T-helper 2 cell (primary cell): Measurements from ENCODE around the gene CHGA.

Source experiments
- DNase-seq, 5 experiments: peaks; one replicate each; pipeline versions ENCODE4 v3.0.0 to v3.0.0-alpha.2; 2012 to 2022

CHGA gene

GRCh38 chr14:92984082-92984788 is 61.3 kb downstream of the CHGA start:
- DNase-seq, result no peak
